Ammon's horn (tissue), 1 donor: ENCODE results near the gene IGFBP1.
A peak's percentile ranks its signal among the peaks of the same experiment; 100 is the strongest.

Experiments
- DNase-seq: peaks from one replicate; pipeline ENCODE4 v3.0.0-alpha.2; 2016; ENCODE audit warnings: low spot score

The IGFBP1 gene

GRCh38 chr7:45881280-45881758 lies 7.0 kb upstream of the IGFBP1 start:
- DNase-seq: no peak

GRCh38 chr7:45881759-45882464 lies 6.4 kb upstream of the IGFBP1 start:
- no peak for DNase-seq

GRCh38 chr7:45882465-45882810 lies 5.8 kb upstream of the IGFBP1 start:
- no peak for DNase-seq

GRCh38 chr7:45884136-45884535 lies 4.2 kb upstream of the IGFBP1 start:
- DNase-seq: no peak

- no peak for DNase-seq
These were observed 2.9 kb upstream of the IGFBP1 start for GRCh38 chr7:45885264-45885882.

GRCh38 chr7:45886931-45887667 lies 1.2 kb upstream of the IGFBP1 start:
- DNase-seq: no peak

GRCh38 chr7:45888993-45889366 lies 692 bp downstream of the IGFBP1 start:
- DNase-seq: no peak

- no peak for DNase-seq
These were observed 1.2 kb downstream of the IGFBP1 start for GRCh38 chr7:45889367-45890067.

- DNase-seq: no peak
These were observed 2.0 kb downstream of the IGFBP1 start for GRCh38 chr7:45890125-45890901.

- peak; percentile 54 for DNase-seq
These were observed 2.7 kb downstream of the IGFBP1 start for GRCh38 chr7:45890902-45891461.

- DNase-seq: no peak
These were observed 3.4 kb downstream of the IGFBP1 start for GRCh38 chr7:45891462-45892402.

- DNase-seq: no peak
These were observed 4.2 kb downstream of the IGFBP1 start for GRCh38 chr7:45892407-45893035.

- DNase-seq: no peak
These were observed 5.2 kb downstream of the IGFBP1 start for GRCh38 chr7:45893374-45893995.

- no peak for DNase-seq
These were observed 5.8 kb downstream of the IGFBP1 start for GRCh38 chr7:45893996-45894664.

GRCh38 chr7:45894665-45895062 lies 6.4 kb downstream of the IGFBP1 start:
- no peak for DNase-seq

GRCh38 chr7:45897042-45897690 lies 8.9 kb downstream of the IGFBP1 start:
- DNase-seq: no peak

- DNase-seq: no peak
These were observed 9.9 kb downstream of the IGFBP1 start for GRCh38 chr7:45898222-45898621.

GRCh38 chr7:45901566-45901965 lies 13.3 kb downstream of the IGFBP1 start:
- DNase-seq: no peak
